GM18520 (cell line): ENCODE results near the gene C16orf90.

Experiments used
- ATAC-seq: cut with Tn5 transposase; IDR thresholded peaks from one replicate; pipeline ENCODE4 v1.9.1; 2021; ENCODE audit not compliant: unreplicated experiment

C16orf90 gene

DNA sequence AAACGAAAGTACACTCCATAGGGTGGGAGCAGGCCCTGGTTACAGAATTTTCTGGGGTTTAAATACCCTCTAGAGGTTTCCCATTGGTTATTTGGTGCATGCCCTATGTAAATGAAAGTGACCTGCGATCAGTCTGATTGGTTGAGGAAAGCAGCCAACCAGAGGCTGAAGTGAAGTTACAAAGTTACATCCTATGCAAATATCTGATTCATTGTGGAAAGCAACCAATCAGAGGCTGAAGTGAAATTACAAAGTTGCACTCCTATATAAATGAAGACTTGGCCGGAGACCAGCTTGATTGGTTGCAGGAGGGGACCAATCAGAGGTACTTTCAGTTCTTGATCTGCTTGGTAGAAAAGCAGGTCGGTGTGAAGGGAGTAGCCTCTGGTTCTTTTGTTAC lies 27.4 kb downstream of the C16orf90 start:
- ATAC-seq = no peak

- ATAC-seq = no peak
These were observed 28.1 kb downstream of the C16orf90 start for GRCh38 chr16:3467182-3467581.

DNA sequence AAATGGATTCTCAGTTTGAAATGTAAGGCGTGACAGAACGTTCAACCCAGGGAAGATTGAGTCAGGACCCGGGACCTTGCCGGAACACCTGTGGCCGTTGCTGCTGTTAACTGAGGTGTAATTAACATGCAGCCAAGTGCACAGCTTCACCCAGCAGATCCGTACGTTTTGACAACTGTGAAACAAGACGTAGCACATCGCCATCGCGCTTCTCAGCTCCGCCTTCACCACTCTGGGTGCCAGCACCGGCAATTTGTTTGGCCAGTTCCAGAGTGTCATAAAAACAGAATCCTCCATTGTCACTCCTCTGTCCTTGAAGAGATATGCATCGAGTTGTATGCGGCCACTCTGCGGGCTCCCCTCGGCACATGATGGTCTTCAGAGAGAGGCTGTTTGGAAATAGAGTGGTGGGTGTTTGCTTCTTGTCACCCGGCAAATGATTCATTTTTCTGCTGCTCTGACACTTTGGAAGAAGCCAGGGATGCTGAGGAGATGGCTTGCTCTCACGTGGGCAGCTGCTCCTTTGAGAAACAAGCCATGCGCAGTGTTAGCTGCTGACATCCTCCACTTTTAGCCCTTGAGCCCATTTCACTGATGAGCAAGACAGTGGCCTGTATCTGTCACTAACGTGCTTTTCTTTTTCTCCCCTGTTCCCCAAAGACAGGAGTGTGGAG lies 29.2 kb downstream of the C16orf90 start:
- no peak for ATAC-seq

GRCh38 chr16:3465301-3465700 lies 30.0 kb downstream of the C16orf90 start:
- no peak for ATAC-seq

DNA sequence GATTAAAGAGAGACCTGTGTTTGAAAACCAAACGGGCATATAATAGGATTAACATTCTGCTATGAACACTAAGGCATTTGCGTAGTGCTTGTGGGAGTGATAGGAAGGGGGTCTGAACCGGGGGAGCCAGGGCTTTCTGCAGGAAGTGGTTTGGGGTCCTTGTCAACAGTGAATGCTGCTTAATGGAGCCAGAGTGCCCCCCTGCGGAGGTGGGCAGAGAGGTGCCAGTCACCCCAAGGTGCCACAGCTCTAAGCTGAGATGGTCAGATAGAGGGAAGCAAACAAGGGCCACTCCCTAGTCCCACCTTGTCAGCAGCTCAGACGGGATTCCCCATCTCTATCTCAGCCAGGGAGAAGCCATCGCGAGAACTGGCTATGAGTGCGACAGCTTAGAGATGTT lies 34.1 kb downstream of the C16orf90 start:
- ATAC-seq = no peak

DNA sequence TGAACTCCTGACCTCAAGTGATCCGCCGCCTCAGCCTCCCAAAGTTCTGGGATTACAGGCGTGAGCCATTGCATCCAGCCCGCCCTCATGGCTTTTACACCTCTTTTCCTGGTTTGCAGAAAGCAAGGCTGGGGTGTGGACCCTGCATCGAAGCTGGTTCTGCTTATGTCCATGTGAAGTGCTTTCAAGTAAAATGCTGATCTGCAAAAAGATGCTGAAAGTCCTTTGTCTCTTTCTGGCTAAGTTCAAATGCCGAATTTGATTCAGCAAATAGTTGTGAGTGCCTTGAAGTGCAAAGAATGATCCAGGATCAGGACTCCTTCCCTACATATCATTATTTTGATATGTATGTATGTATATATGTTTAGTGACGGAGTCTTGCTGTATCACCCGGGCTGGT lies 34.7 kb downstream of the C16orf90 start:
- ATAC-seq = no peak

GRCh38 chr16:3460121-3460520 lies 35.2 kb downstream of the C16orf90 start:
- no peak for ATAC-seq

DNA sequence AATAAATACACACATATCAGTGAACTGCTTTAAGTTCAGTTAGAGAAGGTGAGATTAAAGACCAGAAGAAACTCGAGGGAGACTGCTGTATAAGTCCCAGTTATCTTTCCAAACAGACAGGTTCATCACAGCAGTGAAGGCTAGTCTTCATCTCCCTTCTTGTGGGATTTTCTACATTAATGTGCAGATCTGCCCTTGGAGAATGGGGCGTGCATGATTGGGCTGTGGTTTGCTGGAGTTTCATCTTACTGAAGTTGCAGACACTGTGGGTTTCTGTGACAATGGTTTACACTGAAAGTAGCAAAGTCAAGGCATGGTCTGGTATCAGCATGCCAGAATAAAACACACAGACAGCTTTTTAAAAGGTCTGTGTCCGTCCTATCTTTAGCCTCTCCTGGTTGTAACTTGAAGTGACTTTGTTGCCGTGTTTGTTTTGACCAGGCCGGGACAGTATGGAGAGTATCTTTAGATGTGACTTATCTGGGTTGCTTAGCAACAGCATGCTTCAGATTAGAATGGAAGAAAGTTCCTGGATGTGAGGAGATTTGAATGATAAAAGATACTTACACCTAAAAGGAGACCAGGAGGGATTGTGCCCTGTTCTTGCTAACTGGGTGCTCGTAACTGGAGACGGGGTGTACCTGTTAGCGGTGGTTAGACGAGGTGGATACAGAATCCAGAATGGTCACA lies 35.7 kb downstream of the C16orf90 start:
- ATAC-seq = no peak

- ATAC-seq = no peak
These were observed 36.4 kb downstream of the C16orf90 start for GRCh38 chr16:3458852-3459361.

GRCh38 chr16:3458278-3458851 lies 36.9 kb downstream of the C16orf90 start:
- peak; percentile 5 for ATAC-seq

DNA sequence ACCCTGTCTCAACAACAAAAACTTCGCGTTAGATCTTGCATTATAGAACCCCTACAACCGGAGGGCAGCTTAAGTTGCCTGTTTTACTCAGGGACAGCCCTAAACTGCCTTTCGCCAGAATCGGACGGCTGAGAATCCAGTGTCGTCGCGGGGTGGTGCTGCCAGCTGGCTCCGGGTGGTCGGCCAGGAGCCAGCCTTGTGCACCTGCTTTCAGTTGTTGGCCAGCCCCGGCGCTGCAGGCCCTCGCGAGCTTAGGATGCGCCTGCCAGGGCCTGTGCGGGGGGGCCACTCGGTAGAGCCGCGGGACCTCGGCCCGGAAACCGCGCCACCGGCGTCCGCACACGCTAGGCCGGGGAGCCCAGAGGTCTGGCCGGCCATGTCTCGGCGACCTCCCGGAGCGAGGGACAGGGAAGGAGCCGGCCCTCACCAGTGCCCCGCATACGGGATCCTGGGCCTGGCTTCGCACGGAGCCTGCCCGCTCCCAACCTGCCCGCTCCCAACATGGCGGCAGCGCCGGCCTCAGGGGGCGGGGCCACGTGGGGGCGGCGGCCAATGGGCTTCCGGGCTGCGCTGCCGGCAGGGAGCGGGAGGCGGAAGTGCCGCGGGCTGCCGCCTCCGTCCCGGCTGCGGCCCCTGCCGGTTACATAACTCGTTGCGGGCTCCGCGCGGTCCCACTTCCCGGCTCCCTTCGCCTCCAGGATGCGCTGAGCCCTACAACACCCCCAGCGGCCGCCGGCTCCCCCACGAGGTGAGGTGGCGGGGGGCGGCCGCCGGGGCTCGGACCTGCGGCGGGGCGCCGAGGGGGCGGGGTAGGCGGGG lies 37.6 kb downstream of the C16orf90 start:
- peak; percentile 66 for ATAC-seq

DNA sequence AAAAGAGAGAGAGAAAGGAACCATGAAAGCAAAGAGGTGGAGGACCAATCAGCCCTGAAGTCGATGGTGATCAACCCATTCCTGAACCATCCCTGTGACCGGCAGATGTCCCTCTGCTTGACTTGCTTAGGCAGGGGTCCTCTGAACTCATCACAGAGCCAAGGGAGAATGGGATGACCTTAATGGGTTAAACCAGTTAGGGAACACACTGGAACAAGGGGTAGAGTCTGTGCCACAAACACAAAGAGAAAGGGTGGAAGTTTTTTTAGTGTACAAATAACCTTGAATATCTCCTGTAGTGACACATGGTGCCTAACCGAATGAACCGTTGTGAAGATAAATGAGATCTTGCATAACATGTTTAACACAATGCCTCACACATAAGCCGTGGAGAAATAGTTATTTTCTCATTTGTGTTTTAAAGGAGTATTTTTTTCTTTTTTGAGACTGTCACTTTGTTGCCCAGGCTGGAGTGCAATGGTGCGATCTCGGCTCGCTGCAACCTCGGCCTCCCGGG lies 40.6 kb downstream of the C16orf90 start:
- no peak for ATAC-seq

- no peak for ATAC-seq
These were observed 41.2 kb downstream of the C16orf90 start for GRCh38 chr16:3454093-3454492.

DNA sequence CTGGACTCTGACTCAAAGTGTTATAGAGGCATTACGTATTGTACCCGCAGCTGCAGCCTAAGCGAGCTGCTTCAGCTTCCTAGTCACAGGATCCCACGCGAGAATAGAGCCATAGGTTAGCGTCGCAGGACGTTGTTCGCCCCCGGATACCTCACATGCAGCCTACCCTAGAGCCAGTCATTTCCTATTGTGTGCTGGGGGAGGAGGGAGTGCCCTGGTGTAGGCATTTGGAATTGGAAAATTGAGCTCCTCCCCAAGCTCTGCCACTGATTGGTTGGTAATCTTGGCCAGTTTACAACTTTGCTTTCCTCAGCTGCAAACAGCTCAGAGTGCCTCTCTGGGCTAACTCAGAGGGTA lies 51.3 kb downstream of the C16orf90 start:
- ATAC-seq = no peak
